Renal cortical epithelial cell (primary cell): Measurements from ENCODE around the gene ADCY10. TPM values are rescaled to one million over a fixed set of nuclear protein-coding genes. Genes with fewer than 3 reads are reported as not detected.
"Not testable (repeated sequence)": the region's sequence is repeated elsewhere in the genome, so short reads cannot be mapped to it uniquely, and the experiment has no call there.

Experiments
- DNase-seq: peaks from one replicate; pipeline ENCODE4 v3.0.0-alpha.2; 2011; ENCODE audit warnings: low read depth
- total RNA-seq: library from RNA; depleted of rRNA; stranded (reverse); fragments of >200 nt; gene quantifications from 2 replicates; pipeline ENCODE4 v1.2.3, GENCODE V29; 2014

The ADCY10 gene
- total RNA-seq, 1 donor from 2014 or later, result 0.25 TPM

- DNase-seq, result no peak
These were observed 53.6 kb downstream of the ADCY10 start for GRCh38 chr1:167860231-167860923.

GRCh38 chr1:167856711-167857418, 57.1 kb downstream of the ADCY10 start:
- DNase-seq, result no peak

- DNase-seq, result no peak
These were observed 59.8 kb downstream of the ADCY10 start for GRCh38 chr1:167854184-167854583.

GRCh38 chr1:167849666-167850065, 64.3 kb downstream of the ADCY10 start:
- DNase-seq, result peak; percentile 63

GRCh38 chr1:167842872-167843271, 71.1 kb downstream of the ADCY10 start:
- no peak for DNase-seq

- DNase-seq, result no peak
These were observed 72.4 kb downstream of the ADCY10 start for GRCh38 chr1:167841530-167841929.

GRCh38 chr1:167839009-167839408, 74.9 kb downstream of the ADCY10 start:
- peak; percentile 23 for DNase-seq

- DNase-seq, result no peak
These were observed 76.6 kb downstream of the ADCY10 start for GRCh38 chr1:167837326-167837725.

- DNase-seq, result no peak
These were observed 77.7 kb downstream of the ADCY10 start for GRCh38 chr1:167836197-167836596.

- DNase-seq, result no peak
These were observed 80.0 kb downstream of the ADCY10 start for GRCh38 chr1:167833904-167834303.

- no peak for DNase-seq
These were observed 81.2 kb downstream of the ADCY10 start for GRCh38 chr1:167832693-167833092.

GRCh38 chr1:167830668-167831067, 83.3 kb downstream of the ADCY10 start:
- not testable (repeated sequence) for DNase-seq

- DNase-seq, result no peak
These were observed 84.1 kb downstream of the ADCY10 start for GRCh38 chr1:167829868-167830267.

GRCh38 chr1:167826127-167826526, 87.8 kb downstream of the ADCY10 start:
- no peak for DNase-seq

GRCh38 chr1:167825419-167826079, 88.4 kb downstream of the ADCY10 start:
- DNase-seq, result no peak

GRCh38 chr1:167824163-167824794, 89.7 kb downstream of the ADCY10 start:
- DNase-seq, result no peak

- DNase-seq, result peak; percentile 30
These were observed 91.8 kb downstream of the ADCY10 start for GRCh38 chr1:167821969-167822685.

GRCh38 chr1:167821356-167821685, 92.6 kb downstream of the ADCY10 start:
- DNase-seq, result no peak

GRCh38 chr1:167820684-167821355, 93.1 kb downstream of the ADCY10 start:
- peak; percentile 39 for DNase-seq

GRCh38 chr1:167819849-167820683, 93.9 kb downstream of the ADCY10 start:
- peak; percentile 80 for DNase-seq
